Endothelial cell (in vitro differentiated cells): ENCODE results near the gene CHST2. TPM values are rescaled to one million over a fixed set of nuclear protein-coding genes. Genes with fewer than 3 reads are reported as not detected.

Source experiments
- DNase-seq: peaks from one replicate; pipeline ENCODE4 v3.0.0; 2021; ENCODE audit warnings: low spot score
- H3K27ac Mint-ChIP-seq: one replicate; pipeline ENCODE4 v1.8.0; 2021; ENCODE audit warnings: mixed read lengths, inconsistent platforms; ENCODE audit not compliant: unreplicated experiment
- H3K27me3 Mint-ChIP-seq: one replicate; pipeline ENCODE4 v1.8.0; 2021; ENCODE audit warnings: mild to moderate bottlenecking, moderate library complexity, mixed read lengths, inconsistent platforms; ENCODE audit not compliant: unreplicated experiment
- H3K36me3 Mint-ChIP-seq: one replicate; pipeline ENCODE4 v1.8.0; 2021; ENCODE audit warnings: mild to moderate bottlenecking, low read depth, mixed read lengths, inconsistent platforms; ENCODE audit not compliant: unreplicated experiment
- H3K4me1 Mint-ChIP-seq: one replicate; pipeline ENCODE4 v1.8.0; 2021; ENCODE audit warnings: mild to moderate bottlenecking, mixed read lengths, inconsistent platforms; ENCODE audit not compliant: unreplicated experiment
- H3K4me3 Mint-ChIP-seq: one replicate; pipeline ENCODE4 v1.8.0; 2021; ENCODE audit warnings: mild to moderate bottlenecking, mixed read lengths, inconsistent platforms; ENCODE audit not compliant: unreplicated experiment
- H3K9me3 Mint-ChIP-seq: one replicate; pipeline ENCODE4 v1.8.0; 2021; ENCODE audit warnings: mixed read lengths, inconsistent platforms; ENCODE audit not compliant: unreplicated experiment
- total RNA-seq: library from RNA; stranded (reverse); fragmentation: NEBNext Ultra II Directional; extraction: Animal tissue kit (Norgen Biotek cat#: 25700); gene quantifications from one replicate; pipeline ENCODE4 v1.2.1, GENCODE V29; 2021; ENCODE audit not compliant: unreplicated experiment
- TF ChIP-seq, protein P1 (sequence below): fragments of 200-600 bp; sonication (generic); IDR thresholded peaks from one replicate; pipeline ENCODE4 v1.5.0; 2021; ENCODE audit warnings: antibody characterized with exemption; ENCODE audit not compliant: unreplicated experiment

CHST2 gene
- total RNA-seq, 1 donor from 2014 or later = 12.9 TPM

DNA sequence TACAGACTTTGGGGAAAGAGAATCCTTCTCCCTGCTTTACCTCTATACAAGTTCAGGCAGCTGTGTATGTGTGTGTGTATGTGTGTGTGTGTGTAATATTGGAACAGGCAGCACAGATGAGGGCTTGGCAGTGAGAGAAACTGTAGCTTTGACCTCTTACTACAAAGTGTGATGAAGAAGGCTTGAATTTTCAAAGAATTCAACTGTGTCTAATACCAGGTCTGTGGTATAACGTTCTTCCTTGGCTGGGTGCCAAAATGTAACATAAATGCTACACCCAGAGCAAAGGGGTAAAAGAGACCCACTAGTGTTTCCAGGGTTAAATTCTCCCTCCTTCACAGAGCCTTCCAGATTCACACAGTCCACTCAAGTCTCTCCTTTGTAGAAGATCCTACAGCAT, 51.1 kb downstream of the CHST2 start:
- Mint-ChIP-seq H3K36me3 (no peaks in the 10 kb centered on the region), H3K9me3 (peaks cover 3% of the 10 kb centered on the region), H3K4me3 (no peak overlapping the region), H3K27me3 (peaks cover 6% of the 10 kb centered on the region), H3K4me1 (no peaks in the 10 kb centered on the region), H3K27ac (no peak overlapping the region)
- DNase-seq = no peak
- TF ChIP-seq, protein P1, sequence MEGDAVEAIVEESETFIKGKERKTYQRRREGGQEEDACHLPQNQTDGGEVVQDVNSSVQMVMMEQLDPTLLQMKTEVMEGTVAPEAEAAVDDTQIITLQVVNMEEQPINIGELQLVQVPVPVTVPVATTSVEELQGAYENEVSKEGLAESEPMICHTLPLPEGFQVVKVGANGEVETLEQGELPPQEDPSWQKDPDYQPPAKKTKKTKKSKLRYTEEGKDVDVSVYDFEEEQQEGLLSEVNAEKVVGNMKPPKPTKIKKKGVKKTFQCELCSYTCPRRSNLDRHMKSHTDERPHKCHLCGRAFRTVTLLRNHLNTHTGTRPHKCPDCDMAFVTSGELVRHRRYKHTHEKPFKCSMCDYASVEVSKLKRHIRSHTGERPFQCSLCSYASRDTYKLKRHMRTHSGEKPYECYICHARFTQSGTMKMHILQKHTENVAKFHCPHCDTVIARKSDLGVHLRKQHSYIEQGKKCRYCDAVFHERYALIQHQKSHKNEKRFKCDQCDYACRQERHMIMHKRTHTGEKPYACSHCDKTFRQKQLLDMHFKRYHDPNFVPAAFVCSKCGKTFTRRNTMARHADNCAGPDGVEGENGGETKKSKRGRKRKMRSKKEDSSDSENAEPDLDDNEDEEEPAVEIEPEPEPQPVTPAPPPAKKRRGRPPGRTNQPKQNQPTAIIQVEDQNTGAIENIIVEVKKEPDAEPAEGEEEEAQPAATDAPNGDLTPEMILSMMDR = no peak

DNA sequence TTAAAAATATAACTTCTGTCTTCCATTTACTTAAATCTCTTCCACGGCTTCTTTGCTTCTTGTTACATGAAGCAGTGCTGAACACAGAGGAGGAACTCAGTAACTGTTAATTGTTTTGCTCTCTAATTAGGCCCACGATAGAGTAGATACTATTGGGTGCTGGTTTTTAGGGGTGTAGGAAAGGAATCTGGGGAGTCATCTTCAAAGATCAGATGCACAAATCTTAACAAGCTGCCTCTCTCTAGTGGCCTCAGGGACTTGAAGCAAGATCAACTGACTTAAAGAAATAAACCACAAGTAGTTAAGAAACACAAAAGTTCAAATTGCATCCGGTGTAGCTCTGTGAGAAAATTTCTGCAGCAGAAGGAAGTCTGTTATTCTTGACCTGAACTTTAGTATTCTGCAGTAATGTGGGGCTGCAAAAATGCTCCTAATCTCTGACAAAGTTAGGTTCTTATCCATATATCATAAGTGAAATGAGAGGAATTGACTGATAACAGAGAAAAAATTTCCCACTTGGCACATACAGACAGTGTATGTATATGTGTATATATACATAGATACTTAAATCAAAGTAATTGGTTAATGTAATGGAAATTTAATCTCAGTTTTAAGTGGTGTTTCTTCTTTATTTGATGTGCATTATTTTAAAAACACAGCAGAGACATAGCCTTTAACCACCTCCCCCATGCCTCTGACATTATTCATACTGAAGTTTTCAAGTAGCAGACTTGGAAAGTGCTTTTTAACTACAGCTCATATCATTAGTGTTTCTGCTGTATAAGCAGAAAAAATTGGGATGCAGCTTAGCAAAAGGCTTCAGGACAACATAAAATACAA, 51.8 kb downstream of the CHST2 start:
- H3K9me3 Mint-ChIP-seq = peaks cover 3% of the 10 kb centered on the region
- TF ChIP-seq, protein P1 = no peak
- H3K27me3 Mint-ChIP-seq = peaks cover 6% of the 10 kb centered on the region
- no peak overlapping the region for H3K4me3 Mint-ChIP-seq
- no peaks in the 10 kb centered on the region for H3K36me3 Mint-ChIP-seq
- H3K27ac Mint-ChIP-seq = no peak overlapping the region
- no peaks in the 10 kb centered on the region for H3K4me1 Mint-ChIP-seq
- DNase-seq = no peak

DNA sequence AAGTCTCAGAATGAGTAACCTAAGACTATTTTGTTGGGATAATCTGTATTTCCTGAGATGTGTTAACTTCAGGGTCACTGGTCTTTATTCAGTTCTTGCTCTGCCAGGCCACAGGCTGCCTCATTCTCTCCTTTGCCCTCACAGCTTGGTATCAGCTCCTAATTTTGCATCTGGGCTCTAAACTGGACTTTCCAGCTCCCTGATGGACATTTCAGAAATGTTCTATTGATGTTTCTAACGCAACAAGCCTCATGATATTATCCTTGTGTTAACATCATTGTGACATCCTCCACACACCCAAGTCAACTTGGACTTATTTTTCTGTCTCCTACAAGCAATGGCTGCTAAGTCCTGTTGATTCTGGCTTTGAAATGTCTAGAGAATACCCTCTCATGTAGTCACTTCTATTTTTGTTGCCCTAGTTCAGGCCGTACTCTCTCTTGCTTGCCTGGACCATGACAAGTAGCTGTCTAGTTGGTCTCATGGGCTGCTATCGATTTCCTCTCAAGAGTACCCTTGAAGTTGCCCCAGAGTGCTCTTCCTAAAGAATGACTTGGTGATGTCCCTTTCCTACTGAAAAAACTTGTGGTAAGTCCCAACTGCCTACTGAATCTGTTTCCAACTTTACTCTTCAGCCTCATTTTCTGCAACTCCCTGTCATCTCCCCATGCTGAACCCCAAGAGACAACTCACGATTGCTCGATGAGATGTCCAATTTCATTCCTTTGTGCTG, 52.7 kb downstream of the CHST2 start:
- TF ChIP-seq, protein P1 = no peak
- DNase-seq = no peak
- no peak overlapping the region for H3K27ac Mint-ChIP-seq
- H3K4me1 Mint-ChIP-seq = no peaks in the 10 kb centered on the region
- H3K9me3 Mint-ChIP-seq = peaks cover 3% of the 10 kb centered on the region
- peaks cover 6% of the 10 kb centered on the region for H3K27me3 Mint-ChIP-seq
- no peak overlapping the region for H3K4me3 Mint-ChIP-seq
- no peaks in the 10 kb centered on the region for H3K36me3 Mint-ChIP-seq

DNA sequence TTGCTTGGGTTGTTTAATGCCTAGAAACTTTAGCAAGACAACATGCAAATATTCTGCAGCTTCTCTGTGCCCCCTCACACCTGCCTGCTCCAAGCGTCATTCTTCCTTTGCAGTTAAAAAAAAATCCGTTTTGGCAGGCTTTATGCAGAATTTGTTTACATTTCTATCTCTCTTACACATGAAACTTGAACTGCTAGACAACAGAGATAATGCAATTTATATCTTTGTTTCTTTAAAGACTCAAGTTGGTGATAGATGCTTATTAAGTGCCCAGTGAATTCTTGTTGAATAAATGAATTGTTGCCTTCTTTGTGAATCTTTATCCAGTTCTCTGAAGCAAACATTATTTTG, 53.2 kb downstream of the CHST2 start:
- TF ChIP-seq, protein P1 = no peak
- no peak for DNase-seq
- H3K36me3 Mint-ChIP-seq = no peaks in the 10 kb centered on the region
- H3K4me1 Mint-ChIP-seq = no peaks in the 10 kb centered on the region
- H3K27me3 Mint-ChIP-seq = peaks cover 6% of the 10 kb centered on the region
- peaks cover 3% of the 10 kb centered on the region for H3K9me3 Mint-ChIP-seq
- no peak overlapping the region for H3K4me3 Mint-ChIP-seq
- H3K27ac Mint-ChIP-seq = no peak overlapping the region

DNA sequence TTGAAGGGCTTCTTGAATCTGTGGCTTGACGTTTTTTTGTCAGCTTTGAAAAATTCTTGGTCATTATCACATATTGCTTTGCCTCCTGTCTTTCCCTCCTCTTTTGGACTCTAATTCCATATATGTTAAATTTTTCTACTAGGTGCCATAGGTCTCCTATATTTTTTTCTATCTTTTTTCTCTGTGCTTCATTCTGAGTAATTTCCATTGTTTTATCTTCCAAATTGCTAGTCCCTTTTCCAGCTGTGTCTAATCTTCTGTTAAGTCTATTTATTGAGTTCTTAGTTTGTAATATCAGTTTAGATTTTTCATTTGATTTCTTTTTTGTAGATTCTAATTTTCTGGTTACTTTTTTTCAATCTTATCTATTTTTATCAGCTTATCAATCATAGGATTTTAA, 53.7 kb downstream of the CHST2 start:
- Mint-ChIP-seq H3K27ac (no peak overlapping the region), H3K4me3 (no peak overlapping the region), H3K27me3 (peaks cover 6% of the 10 kb centered on the region), H3K9me3 (peaks cover 3% of the 10 kb centered on the region), H3K36me3 (no peaks in the 10 kb centered on the region), H3K4me1 (no peaks in the 10 kb centered on the region)
- DNase-seq = no peak
- TF ChIP-seq, protein P1 = no peak
